Mammary epithelial cell (primary cell): Measurements from ENCODE around the gene MRRF.

Experiments
- CTCF ChIP-seq, 2 donors: IDR thresholded peaks in 1 of 2; conservative IDR thresholded peaks in 1 of 2; 2 replicates each; pipeline ENCODE4 v1.5.1; 2011 to 2012; ENCODE audit warnings: inconsistent platforms in 2 of 2, low read length in 2 of 2, mild to moderate bottlenecking in 2 of 2, control low read depth in 1 of 2, low read depth in 1 of 2; ENCODE audit not compliant: insufficient read depth in 1 of 2; ENCODE audit errors: extremely low read depth in 1 of 2
- EZH2 ChIP-seq: IDR thresholded peaks from 2 replicates; pipeline ENCODE4 v1.6.1; 2012; ENCODE audit warnings: low read length, inconsistent platforms, borderline replicate concordance

- TF ChIP-seq CTCF (conservative IDR thresholded peaks at IDR 0.05 in 1 of 2, IDR thresholded peaks at IDR 0.05 in 1 of 2; ENCODE audit: extremely low read depth in 1 of 2, insufficient read depth in 1 of 2, low read depth in 1 of 2, low read length in 2 of 2), result no peak
- no peak for TF ChIP-seq EZH2
These were observed 50.9 kb downstream of the MRRF start for GRCh38 chr9:122315534-122315933.
